ENCODE measurements around the gene STK35. TPM values are rescaled to one million over a fixed set of nuclear protein-coding genes. Genes with fewer than 3 reads are reported as not detected.

Gene STK35
- total and polyA plus RNA-seq, 2 of the 13 experiments (the other 11 are each of a cell fraction or from before 2014, with no cell fraction given) = 27.4 to 29.8 TPM

DNA sequence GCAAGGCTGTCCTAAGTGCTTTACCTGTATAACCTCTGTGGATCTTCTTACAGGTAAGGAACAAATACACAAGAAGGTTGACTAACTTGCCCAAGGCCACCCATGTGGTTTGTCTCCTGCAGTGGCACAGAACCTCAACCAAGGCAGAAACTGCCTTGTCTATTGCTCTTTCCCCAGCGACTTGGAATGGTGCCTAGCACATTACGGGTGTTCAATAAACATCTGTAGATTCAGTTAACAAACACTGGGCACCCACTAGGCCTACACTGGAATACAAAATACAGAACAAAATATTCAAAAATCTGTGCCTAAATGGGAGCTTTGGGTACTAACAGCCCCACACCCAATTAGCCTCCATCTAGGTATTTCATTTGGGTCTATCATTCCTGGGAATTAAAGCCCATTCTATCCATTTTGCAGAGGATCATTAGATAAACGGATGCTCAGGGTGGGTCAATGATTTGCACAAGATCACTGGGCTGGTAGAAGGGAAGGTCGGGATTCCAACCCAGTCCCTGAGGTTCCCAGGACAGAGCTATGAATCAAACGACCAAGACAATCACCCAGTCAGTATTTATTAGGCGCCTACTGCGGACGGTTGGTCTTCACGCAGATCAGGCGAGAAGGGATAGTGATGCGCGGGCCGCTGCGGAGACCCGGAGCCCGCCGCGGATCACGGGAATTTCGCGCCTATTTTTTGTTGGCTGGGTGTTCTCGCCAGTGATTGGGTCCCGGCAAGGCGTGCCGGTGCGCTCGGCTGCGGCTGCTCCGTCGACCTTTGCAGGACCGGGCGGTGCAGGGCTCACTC is at the start of gene STK35 (continued):
- TF ChIP-seq, protein P1, sequence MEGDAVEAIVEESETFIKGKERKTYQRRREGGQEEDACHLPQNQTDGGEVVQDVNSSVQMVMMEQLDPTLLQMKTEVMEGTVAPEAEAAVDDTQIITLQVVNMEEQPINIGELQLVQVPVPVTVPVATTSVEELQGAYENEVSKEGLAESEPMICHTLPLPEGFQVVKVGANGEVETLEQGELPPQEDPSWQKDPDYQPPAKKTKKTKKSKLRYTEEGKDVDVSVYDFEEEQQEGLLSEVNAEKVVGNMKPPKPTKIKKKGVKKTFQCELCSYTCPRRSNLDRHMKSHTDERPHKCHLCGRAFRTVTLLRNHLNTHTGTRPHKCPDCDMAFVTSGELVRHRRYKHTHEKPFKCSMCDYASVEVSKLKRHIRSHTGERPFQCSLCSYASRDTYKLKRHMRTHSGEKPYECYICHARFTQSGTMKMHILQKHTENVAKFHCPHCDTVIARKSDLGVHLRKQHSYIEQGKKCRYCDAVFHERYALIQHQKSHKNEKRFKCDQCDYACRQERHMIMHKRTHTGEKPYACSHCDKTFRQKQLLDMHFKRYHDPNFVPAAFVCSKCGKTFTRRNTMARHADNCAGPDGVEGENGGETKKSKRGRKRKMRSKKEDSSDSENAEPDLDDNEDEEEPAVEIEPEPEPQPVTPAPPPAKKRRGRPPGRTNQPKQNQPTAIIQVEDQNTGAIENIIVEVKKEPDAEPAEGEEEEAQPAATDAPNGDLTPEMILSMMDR (CRISPR knock-in tag; IDR thresholded peaks at IDR 0.05) = 0 out of 2 replicates have a peak, but pooled peaks have one; percentile 23
- TF ChIP-seq CEBPG (CRISPR knock-in tag; IDR thresholded peaks at IDR 0.05) (no peak), BRCA1 (CRISPR knock-in tag; IDR thresholded peaks at IDR 0.05) (no peak), ZNF629 (CRISPR knock-in tag; conservative IDR thresholded peaks at IDR 0.05) (0 out of 2 replicates have a peak, but pooled peaks have one; percentile 9), ZFP62 (CRISPR knock-in tag; IDR thresholded peaks at IDR 0.05) (no peak), ZFP82 (CRISPR knock-in tag; IDR thresholded peaks at IDR 0.05; ENCODE audit: borderline replicate concordance) (peak; percentile 68; the same call in 1 of the 2 replicates), AKNA (CRISPR knock-in tag; IDR thresholded peaks at IDR 0.05; ENCODE audit: borderline replicate concordance) (0 out of 2 replicates have a peak, but pooled peaks have one; percentile 45), CC2D1A (CRISPR knock-in tag; IDR thresholded peaks at IDR 0.05) (no peak), SMYD3 (CRISPR knock-in tag; IDR thresholded peaks at IDR 0.05) (peak; percentile 86), TAF15 (IDR thresholded peaks at IDR 0.05; ENCODE audit: low read depth, low read length, poor library complexity, severe bottlenecking) (no peak), TCF12 (IDR thresholded peaks at IDR 0.05) (no peak), TCF12 (CRISPR knock-in tag; IDR thresholded peaks at IDR 0.05) (no peak)
- TF ChIP-seq, protein P2, sequence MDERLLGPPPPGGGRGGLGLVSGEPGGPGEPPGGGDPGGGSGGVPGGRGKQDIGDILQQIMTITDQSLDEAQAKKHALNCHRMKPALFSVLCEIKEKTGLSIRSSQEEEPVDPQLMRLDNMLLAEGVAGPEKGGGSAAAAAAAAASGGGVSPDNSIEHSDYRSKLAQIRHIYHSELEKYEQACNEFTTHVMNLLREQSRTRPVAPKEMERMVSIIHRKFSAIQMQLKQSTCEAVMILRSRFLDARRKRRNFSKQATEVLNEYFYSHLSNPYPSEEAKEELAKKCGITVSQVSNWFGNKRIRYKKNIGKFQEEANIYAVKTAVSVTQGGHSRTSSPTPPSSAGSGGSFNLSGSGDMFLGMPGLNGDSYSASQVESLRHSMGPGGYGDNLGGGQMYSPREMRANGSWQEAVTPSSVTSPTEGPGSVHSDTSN (CRISPR knock-in tag; IDR thresholded peaks at IDR 0.05) = no peak
- TF ChIP-seq, protein P3, sequence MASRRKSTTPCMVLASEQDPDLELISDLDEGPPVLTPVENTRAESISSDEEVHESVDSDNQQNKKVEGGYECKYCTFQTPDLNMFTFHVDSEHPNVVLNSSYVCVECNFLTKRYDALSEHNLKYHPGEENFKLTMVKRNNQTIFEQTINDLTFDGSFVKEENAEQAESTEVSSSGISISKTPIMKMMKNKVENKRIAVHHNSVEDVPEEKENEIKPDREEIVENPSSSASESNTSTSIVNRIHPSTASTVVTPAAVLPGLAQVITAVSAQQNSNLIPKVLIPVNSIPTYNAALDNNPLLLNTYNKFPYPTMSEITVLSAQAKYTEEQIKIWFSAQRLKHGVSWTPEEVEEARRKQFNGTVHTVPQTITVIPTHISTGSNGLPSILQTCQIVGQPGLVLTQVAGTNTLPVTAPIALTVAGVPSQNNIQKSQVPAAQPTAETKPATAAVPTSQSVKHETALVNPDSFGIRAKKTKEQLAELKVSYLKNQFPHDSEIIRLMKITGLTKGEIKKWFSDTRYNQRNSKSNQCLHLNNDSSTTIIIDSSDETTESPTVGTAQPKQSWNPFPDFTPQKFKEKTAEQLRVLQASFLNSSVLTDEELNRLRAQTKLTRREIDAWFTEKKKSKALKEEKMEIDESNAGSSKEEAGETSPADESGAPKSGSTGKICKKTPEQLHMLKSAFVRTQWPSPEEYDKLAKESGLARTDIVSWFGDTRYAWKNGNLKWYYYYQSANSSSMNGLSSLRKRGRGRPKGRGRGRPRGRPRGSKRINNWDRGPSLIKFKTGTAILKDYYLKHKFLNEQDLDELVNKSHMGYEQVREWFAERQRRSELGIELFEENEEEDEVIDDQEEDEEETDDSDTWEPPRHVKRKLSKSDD (CRISPR knock-in tag; IDR thresholded peaks at IDR 0.05; ENCODE audit: low read depth) = peak; percentile 83
- TF ChIP-seq, protein P4, sequence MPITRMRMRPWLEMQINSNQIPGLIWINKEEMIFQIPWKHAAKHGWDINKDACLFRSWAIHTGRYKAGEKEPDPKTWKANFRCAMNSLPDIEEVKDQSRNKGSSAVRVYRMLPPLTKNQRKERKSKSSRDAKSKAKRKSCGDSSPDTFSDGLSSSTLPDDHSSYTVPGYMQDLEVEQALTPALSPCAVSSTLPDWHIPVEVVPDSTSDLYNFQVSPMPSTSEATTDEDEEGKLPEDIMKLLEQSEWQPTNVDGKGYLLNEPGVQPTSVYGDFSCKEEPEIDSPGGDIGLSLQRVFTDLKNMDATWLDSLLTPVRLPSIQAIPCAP (CRISPR knock-in tag; IDR thresholded peaks at IDR 0.05; ENCODE audit: low read depth) = no peak

Measured in HepG2 (cell line).